CD4-positive, alpha-beta T cell treated with Interferon gamma for 1 hour (primary cell): Measurements from ENCODE around the gene MARK3.
"Not testable (repeated sequence)": the region's sequence is repeated elsewhere in the genome, so short reads cannot be mapped to it uniquely, and the experiment has no call there.

Experiments used
- DNase-seq: peaks from one replicate; pipeline ENCODE4 v3.0.0-alpha.2; 2020

MARK3 gene

DNA sequence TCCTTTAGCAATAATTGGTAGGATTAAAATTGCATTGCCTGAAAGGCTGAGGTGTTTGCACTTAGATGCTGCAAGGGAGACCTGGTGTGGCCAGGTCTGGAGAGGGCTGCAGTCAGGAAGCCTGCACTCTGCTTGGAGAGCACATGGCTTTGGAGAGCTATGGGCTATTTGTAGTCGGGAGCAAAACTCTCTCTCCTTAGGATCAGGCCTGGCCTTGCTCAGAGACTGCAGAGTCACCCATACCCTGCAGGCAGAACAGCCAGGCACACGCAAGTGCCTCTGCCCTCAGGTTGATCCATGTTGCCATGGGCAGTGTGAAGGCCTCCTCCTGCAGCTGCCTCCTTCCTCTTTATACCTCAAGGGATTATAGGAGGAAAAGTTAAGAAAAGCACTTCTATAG, 110.6 kb downstream of the MARK3 start:
- DNase-seq = no peak

DNA sequence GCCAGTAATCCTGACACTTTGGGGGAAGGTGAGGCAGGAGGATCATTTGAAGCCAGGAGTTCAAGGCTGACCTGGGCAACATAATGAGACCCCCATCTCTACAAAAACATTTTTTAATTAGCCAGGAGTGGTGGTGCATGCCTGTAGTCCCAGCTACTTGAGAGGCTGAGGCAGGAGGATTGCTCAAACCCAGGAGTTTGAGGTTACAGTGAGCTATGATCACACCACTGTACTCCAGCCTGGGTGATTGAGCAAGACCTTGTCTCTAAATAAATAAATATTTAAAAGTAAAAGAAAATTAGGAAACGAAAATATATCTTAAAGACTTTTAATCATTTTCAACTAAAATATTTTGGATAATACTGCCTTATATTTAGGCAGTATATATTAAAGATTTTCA, 111.6 kb downstream of the MARK3 start:
- DNase-seq = no peak

DNA sequence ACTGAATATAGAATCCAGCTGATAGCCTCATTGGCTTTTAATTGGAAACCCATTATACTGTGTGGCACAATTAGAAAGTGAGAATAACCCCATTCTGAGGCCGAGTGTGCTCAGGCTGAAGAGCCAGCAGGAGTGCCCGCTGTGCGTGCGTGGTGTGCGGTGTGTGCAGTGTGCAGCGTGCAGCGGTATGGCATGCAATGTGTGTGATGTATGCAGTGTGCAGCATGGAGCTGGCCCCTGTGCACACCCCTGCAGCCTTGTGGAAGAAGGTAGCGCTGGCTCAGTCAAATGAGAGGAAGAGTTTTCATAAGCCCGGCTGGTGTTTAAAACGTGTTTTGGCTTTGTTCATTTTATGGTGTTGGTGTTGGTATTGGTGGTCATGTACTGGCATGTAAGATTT, 114.5 kb downstream of the MARK3 start:
- no peak for DNase-seq

DNA sequence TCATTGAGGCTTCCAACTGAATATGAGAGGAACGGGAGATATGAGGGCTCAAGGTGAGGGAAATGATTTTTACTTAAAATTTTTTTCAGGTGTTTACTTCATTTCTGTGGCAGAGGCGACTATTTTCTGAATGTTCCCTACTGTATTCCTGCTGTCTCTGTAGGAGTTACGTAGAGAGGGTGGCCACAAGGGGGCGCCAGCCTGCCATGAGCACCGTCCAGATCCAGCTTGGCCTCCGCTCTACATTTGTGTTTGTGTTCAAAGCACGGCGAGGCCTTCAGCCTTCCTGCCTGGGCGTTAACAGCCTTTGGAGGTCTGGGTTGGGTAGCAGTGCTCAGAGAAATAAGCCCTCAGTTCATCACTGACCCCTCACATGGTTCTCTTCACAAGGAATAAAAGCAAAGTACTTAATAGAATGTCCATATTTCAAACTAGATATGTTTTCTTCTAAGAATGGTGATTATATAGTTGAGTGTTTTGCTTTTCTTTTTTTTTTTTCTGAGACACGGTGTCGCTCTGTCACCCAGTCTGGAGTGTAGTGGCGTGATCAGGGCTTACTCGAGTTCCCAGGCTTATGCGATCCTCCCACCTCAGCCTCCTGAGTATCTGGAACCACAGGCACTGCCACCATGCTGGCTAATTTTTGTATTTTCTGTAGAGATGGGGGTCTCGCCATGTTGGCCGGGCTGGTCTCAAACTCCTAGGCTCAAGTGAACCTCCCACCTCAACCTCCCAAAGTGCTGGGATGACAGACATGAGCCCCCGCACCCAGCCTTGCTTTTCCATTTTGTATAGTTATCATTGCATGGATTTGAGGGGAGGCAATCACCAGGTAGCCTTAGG, 115.2 kb downstream of the MARK3 start:
- DNase-seq = peak; percentile 65

DNA sequence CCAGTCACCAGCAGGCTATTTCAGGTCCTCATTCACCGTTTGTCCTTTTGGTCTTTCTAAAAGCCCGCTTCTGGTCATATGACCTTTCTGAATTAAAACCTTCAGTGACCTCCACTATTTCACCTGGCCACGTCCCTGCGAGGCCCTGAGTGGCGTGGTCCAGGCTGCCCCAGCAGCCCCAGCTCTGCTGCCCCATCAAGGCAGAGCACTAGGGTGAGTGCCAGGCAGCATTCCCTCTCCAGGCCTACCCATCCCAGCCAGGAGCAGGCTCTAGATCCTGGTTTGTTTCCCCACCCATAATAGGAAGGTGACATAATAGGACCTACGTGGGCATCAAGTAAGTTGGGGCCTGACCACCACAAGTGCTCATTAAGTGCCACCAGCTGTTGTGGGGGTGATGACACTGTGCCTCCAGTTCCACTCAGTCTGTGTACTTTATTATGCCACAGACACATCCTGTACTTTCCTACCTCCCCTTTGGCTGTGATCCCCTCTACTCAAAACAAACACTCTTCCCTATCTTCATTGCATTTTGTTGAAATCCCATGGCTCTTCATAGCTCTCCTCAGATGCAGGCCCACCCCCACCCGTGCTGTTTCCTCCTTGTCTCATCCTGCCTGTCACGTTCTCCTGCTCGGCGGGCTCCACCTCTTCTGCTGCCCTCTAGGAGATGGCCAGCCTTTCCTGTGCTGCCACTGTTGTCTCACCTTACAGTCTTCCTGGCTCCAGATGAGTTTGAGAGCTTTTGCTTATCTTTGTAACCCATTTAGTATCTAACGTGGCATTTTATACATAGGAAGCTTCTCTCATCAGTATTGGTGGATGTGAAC, 116.0 kb downstream of the MARK3 start:
- no peak for DNase-seq

DNA sequence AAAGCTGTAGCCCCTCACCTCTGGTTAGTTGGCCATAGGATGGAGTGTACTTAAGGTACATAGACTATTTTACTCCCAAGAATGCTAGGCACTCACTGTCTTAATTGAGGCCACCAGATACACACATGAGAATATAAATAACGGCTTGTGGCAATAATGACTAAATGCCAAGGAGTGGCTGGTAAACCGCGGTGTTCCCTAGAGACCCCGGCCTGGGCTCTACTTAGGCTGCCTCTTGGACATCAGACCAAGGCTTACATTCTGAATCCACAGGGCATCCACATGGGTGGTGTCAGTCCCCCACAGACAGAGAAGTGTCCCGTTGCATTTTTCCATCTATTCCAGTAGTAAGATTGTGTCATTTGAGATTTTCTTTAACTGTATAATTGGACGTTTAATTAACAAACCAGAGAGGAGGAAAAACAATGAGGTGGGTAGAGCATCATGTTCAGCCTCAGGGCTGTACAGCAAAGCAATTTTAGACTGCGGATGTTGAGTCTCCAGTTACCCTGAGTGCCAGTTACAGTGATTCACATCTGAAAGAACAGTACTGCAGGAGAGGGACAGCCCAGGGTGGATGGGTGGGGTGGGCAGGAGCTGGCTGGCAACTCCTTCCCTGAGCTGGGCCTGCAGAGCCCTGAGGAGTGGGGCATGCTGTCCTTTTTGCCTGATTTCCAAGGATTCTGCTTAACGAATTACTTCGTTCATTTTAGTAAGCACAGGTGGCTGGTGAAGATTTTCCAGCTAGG, 116.9 kb downstream of the MARK3 start:
- DNase-seq = no peak

DNA sequence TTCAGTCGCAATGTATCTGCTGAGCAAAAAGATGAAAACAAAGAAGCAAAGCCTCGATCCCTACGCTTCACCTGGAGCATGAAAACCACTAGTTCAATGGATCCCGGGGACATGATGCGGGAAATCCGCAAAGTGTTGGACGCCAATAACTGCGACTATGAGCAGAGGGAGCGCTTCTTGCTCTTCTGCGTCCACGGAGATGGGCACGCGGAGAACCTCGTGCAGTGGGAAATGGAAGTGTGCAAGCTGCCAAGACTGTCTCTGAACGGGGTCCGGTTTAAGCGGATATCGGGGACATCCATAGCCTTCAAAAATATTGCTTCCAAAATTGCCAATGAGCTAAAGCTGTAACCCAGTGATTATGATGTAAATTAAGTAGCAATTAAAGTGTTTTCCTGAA, 117.7 kb downstream of the MARK3 start:
- DNase-seq = no peak

DNA sequence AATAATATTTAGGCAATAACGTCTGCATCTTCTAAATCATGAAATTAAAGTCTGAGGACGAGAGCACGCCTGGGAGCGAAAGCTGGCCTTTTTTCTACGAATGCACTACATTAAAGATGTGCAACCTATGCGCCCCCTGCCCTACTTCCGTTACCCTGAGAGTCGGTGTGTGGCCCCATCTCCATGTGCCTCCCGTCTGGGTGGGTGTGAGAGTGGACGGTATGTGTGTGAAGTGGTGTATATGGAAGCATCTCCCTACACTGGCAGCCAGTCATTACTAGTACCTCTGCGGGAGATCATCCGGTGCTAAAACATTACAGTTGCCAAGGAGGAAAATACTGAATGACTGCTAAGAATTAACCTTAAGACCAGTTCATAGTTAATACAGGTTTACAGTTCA, 118.1 kb downstream of the MARK3 start:
- no peak for DNase-seq

DNA sequence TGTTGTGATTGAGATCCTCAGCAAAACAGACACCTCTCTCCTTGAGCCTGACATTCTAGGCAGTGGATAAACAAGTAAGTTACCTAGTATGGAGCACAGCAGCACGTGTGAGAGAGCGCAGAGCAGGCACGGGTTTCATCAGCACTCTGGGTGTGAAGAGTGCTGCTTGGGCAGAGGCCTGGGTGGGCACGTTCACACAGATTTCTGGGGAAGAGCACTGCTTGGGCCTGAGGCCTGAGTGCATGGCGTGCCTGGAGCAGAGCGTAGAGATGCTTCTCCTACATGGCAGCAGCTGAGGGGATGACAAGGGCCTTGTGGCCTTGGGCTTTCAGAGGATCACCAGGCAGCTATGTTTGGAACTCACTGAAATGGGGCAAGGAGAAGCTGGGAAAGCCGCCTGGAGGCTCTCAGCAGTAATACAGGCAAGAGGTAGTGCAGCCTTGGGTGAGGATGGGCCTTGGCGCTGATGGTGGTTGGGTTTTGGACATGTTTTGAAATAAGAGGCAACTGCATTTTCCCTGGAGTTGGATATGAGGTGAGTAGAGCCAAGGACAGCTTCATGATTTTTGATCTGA, 119.9 kb downstream of the MARK3 start:
- no peak for DNase-seq

DNA sequence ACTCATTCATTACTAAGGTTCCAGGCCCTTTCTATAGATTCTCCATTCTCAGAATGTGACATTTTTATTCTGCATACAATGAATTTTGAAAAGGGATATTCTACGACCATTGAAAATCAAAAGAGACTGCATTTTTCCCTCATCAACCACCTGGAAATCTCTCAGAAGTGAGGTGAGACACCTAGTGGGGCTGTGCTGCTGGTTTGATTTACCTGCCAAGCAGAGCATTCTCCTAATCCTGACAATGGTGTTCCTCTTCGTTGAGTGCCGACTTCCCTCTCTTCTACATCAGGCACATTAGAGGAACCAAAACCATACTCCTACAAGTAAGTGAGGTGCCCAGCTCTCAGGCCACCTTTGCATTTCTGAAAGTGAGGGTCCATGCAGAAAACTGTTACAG, 122.5 kb downstream of the MARK3 start:
- no peak for DNase-seq

DNA sequence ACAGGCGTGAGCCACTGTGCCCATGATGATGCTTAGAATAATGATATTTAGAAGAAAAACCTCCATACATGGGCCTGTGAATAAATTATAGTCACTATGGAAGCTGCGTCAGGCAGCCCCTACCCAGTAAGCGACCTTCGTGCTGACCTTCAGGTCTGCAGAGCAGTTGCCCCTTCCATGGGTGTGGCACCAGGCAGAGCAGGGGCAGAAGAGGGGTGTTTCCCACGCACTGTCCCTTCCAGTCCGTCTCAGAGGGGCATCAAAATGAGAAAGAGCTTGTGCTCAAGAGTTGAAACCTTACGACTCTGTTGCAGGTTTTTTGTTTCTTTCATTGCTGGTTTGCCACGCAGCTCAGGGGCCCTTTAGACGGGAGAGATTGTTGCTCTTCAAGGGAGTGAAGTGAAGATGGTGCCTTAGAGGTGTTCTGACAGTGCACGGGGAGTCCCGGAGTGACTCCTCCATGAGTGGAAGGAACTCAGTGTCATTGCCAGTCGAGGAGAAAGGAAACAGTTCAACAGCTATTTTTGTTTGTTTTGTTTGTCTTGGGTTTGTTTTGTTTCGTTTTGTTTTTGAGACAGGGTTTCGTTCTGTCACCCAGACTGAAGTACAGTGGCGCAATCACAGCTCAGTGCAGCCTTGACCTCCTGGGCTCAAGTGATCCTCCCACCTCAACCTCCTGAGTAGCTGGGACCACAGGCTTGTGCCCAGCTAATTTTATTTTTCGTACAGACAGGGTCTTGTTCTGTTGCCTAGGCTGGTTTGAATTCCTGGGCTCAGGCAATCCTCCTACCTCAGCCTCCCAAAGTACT, 123.5 kb downstream of the MARK3 start:
- DNase-seq = no peak

DNA sequence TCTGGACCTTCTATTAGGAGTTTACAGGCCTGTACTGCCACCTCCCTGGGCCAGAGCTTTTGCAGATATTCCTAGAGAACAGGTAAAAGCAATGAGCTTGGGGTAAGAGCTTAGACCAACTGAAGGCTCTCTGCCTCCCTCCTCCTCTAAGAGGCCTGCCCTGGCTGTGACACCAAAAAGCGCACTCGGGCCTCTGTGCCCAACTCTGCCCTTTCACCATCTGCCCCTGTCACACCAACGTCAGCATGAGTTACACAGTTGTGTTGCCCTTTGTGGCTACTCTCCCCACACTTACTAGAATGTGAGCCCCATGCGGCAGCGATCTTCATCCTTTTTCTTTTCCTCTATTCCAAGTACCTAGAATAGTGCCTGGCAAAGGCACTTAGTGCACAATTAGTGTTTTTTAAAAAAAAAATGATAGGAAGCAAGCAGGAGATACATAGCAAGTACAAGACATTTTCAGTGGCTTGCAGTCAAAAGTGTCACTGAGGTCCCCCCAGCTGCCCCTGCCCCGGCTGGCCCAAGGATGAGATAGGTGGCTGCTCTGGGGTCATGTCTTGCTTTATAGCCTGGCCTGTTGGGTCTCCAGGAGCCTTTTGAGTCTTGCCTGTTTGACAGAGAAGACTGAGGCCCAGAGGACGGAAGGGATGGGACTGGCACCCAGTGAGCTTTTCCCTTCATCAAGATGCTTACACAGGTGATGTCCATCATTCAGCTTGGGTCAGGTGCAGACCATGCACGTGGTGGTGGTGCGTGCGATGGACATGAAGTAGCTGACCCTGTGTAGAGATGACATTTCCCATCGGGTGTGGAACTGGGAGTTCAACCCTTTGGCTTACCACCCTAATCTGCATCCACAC, 124.9 kb downstream of the MARK3 start:
- DNase-seq = no peak

DNA sequence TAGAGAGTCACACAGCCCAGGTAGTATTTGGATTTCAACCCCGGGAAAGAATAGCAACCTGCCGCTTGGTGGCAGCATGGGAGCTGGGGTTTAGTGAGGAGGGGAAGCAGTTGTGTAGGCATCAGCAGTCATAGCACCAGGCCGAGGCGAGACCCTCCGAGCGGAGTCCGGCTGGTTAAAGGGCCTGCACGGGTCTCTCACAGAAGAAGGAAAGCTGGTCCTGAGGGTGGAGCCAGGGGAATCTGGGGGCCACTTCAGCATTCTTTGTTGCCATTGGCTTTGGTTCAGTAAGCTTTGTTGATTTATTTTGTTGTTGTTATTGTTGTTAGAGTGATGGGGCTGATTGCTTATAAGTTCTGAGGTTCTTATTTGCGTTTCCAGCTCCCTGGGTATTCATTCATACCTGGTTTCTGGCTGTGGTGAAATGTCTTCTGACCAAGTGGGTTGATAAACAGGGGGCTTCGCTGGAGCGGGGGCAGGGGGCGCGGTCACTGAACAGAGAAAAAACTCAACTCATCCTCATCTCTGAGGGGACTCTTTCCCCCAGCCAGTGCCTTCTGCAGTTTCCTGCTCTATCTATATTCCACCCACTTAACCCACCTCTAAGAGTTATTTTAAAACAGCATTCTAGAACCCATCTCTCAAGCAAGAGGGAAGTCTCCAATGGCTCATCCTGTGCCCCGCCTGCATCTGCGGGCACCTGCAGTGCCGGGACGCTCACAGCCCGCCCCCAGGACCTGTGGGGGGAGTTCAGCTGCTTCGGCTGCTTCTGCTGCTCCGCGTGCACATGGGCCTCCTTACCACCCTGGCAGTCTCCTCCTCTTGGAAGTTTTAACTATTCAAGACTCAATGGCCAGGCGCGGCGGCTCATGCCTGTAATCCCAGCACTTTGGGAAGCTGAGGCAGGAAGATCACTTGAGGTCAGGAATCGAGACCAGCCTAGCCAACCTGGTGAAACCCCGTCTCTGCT, 125.8 kb downstream of the MARK3 start:
- DNase-seq = no peak

DNA sequence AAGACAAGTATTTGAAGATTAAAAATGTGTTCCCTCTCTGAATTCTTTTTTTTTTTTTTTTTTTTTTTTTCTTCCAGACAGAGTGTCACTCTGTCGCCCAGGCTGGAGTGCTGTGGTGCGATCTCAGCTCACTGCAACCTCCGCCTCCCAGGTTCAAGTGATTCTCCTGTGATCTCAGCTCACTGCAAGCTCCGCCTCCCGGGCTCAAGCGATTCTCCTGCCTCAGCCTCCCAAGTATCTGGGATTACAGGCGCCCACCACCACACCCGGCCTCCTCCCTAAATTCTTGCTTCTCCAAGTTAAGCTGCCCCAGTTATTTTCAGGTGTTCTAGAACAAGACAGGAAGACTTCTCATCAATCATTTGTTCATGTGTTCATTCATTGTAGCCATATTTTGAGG, 127.0 kb downstream of the MARK3 start:
- not testable (repeated sequence) for DNase-seq

DNA sequence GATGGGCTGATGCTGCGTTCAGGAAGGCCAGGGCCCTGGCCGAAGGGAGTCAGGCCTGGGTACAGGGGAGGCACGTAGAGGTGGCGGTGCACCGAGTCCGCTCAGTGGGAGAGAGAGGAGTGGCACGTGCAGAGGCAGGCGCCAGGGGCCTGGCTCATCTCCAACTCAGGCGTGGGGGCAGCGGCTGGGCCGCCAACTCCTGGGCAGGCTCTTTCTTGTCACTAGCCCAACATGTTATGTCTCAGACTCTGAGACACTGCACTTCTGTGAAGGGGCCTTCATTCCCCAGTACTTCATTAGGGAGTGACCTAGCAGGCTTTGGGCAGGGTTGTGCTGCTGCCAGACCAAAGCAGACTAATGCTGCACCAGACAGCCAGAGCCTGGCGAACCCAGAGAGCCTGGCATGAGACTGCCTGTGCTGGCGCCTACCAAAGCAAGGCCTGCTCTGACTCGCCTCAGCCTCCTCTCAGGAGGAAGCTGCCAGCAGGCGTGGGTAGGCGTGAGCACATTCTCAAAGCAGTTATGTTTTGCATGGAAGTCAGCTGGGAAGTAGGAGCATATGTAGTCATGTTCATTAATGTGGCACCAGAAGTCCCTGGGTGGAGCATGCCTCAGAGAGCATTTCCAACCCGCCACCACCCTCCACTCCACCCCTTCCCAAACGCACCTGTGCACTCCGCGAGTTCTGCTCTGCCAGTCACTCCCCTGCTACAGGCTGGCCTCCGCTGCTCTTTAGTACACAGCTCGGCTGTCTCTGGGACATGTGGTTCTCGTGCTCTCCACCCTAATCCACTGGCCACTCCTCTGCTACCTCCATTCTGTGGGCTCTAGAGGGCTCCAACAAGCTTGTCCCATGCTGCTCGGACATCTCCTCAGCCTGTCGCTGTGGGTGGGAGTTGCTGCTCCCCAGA, 127.7 kb downstream of the MARK3 start:
- DNase-seq = no peak

DNA sequence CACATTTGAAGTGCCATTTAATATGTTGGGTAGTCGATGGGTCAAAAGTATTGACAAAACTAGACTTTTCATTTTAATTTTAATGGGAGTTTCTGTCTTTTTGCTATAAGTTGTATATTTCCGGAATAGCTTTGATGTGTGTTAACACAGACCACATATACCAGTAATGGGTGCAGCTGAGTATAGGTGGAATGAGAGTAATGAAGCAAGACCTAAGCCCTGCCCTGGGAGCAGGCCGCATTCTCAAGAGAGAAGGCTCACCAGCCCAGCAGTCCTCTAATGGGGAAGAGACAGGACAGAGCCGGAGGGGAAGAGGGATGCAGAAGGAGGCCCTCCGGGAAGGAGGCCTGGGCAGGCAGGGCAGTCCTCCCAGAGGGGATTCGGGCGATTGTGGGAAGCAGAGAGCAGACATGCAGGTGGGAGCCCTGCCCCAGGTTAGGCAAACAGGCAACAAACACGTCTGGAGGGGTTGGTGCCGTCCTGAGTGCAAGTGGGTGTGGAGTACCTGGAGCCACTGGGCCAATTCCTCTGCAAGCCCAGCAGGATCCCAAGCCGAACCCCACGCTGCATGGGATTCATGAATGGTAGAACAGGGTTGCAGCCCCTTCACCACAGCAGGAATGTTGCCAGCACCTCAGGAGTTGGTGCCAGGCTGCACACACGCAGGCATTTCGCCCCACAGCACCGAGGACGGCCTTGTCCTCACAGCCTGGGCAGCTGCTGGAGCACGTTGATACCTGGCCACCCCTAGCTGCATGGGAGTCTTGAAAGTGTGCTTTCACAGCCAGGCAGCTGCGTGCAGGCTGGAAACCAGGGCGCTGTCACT, 129.6 kb downstream of the MARK3 start:
- no peak for DNase-seq

DNA sequence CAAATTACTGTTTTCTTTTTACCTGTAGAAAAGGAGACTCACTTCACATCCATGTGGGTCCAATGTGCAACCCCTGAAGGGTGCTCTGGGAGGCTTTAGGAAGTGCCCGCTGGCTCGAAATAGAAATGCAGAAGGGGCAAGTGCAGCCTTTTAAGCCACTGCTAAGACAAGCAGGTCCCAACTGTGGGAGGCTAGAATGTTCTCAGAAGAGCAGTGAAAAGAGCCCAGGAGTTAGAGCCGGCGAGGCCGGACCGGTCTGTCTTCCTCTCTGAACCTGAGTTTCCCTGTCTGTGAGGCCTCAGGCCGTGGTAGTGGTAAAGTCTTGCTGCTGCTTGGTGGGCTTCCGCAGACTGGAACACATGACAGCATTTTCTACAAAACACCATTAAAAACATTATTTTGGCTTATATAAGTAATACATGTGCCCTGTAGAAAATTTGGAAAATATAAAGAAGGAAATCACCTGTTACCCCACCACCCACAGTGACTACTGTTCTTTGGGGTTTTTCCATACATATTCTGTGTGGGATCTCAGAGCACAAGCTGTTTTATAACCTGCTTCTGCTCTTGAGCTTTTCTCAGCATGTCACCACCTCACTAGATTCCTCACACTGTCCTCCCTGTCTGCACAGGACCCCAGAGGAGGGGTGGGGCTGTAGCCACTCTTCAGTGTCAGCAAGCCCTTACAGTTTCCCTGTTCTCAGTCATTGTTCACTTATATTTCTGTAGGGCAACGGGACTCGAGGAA, 131.4 kb downstream of the MARK3 start:
- no peak for DNase-seq
